Aortic smooth muscle cell (primary cell): Measurements from ENCODE around the gene C6orf62. TPM values are rescaled to one million over a fixed set of nuclear protein-coding genes. Genes with fewer than 3 reads are reported as not detected.

Source experiments
- total RNA-seq: library from RNA; depleted of rRNA; stranded (reverse); fragments of >200 nt; gene quantifications from 2 replicates; pipeline ENCODE4 v1.2.3, GENCODE V29; 2014

The C6orf62 gene
- 83.3 and 83.8 TPM in 2 replicates for total RNA-seq

DNA sequence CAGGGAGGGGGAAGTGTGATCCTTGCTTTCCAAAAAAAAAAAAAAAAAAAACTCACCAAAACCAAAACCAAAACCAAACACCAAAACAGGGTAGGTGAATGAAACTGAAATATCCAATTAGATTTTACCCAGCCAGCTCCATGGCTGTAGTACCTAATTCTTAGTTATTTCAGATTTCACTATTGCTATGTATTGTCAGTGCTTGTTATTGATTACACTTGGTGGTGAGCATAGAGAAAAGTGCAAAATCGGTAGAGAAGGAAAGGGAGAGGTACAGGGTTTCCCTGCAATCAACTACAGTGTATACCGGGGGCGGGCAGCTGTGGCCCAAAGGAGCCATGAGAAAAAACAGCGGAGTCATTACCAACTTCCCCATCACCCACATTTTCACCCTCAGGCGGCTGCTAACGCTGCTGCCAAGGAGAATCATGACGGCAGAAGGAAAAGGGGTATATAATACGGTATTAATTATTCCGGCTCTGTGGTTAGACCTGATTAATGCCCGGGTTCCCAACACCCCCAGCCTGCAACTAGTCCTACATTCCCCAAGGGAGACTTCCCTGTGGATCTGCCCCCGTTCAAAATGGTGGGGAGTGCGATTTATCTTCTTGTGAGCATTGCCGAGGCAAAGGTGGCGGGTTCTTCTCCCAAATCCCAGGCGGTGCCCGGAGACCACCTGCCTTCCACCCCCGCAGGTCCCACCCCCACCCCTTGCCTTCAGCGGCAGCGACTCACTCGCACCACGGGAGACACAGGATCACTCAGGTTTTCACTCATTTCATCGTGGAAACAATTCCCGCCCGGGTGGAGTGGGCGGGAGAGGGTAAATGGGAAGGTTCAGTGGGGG is at the start of gene C6orf62:
TSS of gene C6orf62 (minus strand) at position 30 of the 847 bp plus-strand sequence. CDS start 486 bp downstream, outside the sequence.

DNA sequence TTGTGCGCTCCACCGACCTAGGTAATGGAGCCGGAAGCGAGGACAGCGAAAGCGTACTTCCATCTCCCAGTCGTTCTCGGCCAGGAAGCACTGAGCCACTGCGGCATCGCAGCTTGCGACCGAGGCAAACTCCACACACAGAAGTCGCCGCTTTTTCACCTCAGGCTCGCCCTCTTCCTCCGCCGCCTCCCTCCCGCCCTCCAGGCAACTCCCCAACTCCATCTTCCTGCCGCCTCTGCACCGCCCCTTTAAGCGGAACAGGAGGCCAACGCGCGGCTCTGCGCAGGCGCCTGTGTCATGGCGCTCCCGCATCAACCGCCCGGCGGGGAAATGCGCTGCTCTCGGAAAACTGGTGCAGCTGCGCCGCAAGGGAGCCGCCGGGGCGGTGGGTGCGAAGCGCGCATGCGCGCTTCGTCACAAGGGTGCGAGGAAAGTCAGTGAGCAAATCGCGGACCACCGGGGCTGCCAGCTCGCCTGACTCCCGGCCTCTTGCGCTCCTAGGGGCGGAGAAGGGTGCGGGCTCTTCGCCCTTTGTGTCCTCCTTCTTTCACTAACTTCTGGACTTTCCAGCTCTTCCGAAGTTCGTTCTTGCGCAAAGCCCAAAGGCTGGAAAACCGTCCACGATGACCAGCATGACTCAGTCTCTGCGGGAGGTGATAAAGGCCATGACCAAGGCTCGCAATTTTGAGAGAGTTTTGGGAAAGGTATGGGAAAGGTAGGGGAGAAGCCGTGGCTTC is 52.1 kb downstream of the C6orf62 start, which contains the start of the genes ACOT13 and TDP2:
TSS of gene ACOT13 (plus strand) at position 437 of the 737 bp plus-strand sequence. CDS start at position 624, 187 bp downstream.
TSS of gene TDP2 (minus strand) at position 259 of the 737 bp plus-strand sequence. CDS start at position 222, 37 bp downstream.

Other genes with a start within 250 kb of the C6orf62 start
- gene GPLD1, start 229.6 kb downstream of the C6orf62 start, total RNA-seq = 0.75 and 0.92 TPM in 2 replicates
- gene ALDH5A1, start 224.2 kb downstream of the C6orf62 start, total RNA-seq = 1.8 and 2.9 TPM in 2 replicates
- gene KIAA0319, start 73.0 kb downstream of the C6orf62 start, total RNA-seq = under 0.01 and 0.06 TPM in 2 replicates
- 21.3 and 25.1 TPM in 2 replicates for gene TDP2, start 52.3 kb downstream of the C6orf62 start, total RNA-seq
- gene ACOT13, start 52.1 kb downstream of the C6orf62 start, total RNA-seq = 9.9 and 11.6 TPM in 2 replicates
- gene GMNN, start 55.8 kb upstream of the C6orf62 start, total RNA-seq = 16.1 and 29.3 TPM in 2 replicates
- not detected in 2 replicates for gene ARMH2, start 79.8 kb upstream of the C6orf62 start, total RNA-seq
- 0.87 and 5.4 TPM in 2 replicates for gene RIPOR2, start 216.8 kb upstream of the C6orf62 start, total RNA-seq